Peyer's patch (tissue), 4 donors: ENCODE data around the gene BRF1.

Experiments used
- POLR2A ChIP-seq, 2 donors: fragments of 450-650 bp; IDR thresholded peaks; one replicate each; pipeline ENCODE4 v1.5.1; 2017; ENCODE audit warnings: antibody characterized with exemption in 2 of 2, mild to moderate bottlenecking in 2 of 2, moderate library complexity in 2 of 2
- TF ChIP-seq, protein P1 (sequence below), 6 experiments: fragments of 450-650 bp in 4 of 6; fragments of 200-600 bp in 2 of 6; sonication (generic) in 1 of 6; IDR thresholded peaks; one replicate each; pipeline ENCODE4 v1.5.1; 2017 to 2019; ENCODE audit warnings: antibody characterized with exemption in 6 of 6, mild to moderate bottlenecking in 3 of 6, moderate library complexity in 1 of 6

DNA sequence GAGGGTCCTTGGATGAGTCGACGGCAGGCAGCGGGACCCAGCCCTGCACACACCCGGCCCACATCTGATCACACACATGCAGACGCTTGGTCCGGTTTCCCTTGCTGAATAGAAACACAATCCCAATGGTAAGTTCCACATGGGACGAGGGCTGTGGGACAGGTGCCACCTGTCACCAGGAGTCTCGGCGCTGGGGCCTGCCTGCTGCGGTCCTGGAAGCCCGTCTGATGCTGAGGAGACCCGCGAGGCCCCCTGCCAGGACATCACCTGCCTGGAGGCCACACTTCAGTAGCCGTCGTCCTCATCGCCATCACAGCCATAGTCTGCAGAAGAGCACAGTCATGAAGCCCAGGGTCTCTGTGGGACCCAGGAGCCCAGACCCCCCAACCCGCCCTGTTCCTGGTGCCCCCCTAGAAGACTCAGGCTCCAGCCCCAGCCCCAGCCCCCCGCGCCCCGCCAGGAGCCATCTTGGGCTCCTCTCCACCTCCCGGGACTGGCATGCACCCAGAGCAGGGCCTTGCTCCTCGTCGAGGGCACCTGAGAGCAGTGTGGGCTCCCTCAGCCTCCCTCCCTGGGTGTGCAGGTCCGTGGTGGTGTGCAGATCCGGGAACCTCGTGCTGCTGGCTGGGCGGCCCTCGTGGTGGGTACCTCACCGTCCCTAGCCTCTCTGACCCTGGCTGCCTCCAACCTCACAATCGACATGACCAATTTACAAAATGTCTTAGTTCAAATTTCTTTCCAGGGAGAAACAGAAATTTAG lies 90.4 kb downstream of the BRF1 start:
- TF ChIP-seq, protein P1, sequence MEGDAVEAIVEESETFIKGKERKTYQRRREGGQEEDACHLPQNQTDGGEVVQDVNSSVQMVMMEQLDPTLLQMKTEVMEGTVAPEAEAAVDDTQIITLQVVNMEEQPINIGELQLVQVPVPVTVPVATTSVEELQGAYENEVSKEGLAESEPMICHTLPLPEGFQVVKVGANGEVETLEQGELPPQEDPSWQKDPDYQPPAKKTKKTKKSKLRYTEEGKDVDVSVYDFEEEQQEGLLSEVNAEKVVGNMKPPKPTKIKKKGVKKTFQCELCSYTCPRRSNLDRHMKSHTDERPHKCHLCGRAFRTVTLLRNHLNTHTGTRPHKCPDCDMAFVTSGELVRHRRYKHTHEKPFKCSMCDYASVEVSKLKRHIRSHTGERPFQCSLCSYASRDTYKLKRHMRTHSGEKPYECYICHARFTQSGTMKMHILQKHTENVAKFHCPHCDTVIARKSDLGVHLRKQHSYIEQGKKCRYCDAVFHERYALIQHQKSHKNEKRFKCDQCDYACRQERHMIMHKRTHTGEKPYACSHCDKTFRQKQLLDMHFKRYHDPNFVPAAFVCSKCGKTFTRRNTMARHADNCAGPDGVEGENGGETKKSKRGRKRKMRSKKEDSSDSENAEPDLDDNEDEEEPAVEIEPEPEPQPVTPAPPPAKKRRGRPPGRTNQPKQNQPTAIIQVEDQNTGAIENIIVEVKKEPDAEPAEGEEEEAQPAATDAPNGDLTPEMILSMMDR (IDR thresholded peaks at IDR 0.05): no peak
- TF ChIP-seq POLR2A (IDR thresholded peaks at IDR 0.05): no peak
